ENCODE measurements around the gene ZBTB1.
"Not testable (repeated sequence)": the region's sequence is repeated elsewhere in the genome, so short reads cannot be mapped to it uniquely, and the experiment has no call there.

Gene ZBTB1

GRCh38 chr14:64522591-64523355 lies 18.2 kb downstream of the ZBTB1 start:
- no peak overlapping the region for H3K4me3 ChIP-seq (ENCODE audit: low read depth, low read length)

GRCh38 chr14:64525354-64525753 lies 20.8 kb downstream of the ZBTB1 start:
- no peak overlapping the region for H3K4me3 ChIP-seq (ENCODE audit: low read depth, low read length)

GRCh38 chr14:64531567-64531966 lies 27.0 kb downstream of the ZBTB1 start:
- H3K4me3 ChIP-seq (ENCODE audit: low read depth, low read length) = no peak overlapping the region

GRCh38 chr14:64536488-64537245 lies 32.1 kb downstream of the ZBTB1 start:
- no peak overlapping the region for H3K4me3 ChIP-seq (ENCODE audit: low read depth, low read length)

GRCh38 chr14:64540208-64541202 lies 35.9 kb downstream of the ZBTB1 start, which contains the start of gene HSPA2:
Gene HSPA2, plus strand, starts transcription at chr14:64540741. Its CDS starts 109 bp downstream, at chr14:64540850.
- H3K4me3 ChIP-seq (ENCODE audit: low read depth, low read length) = peak within 1 kb of the TSS; percentile 50

- no peak overlapping the region for H3K4me3 ChIP-seq (ENCODE audit: low read depth, low read length)
These were observed 36.8 kb downstream of the ZBTB1 start for GRCh38 chr14:64541261-64541971.

GRCh38 chr14:64541972-64542835 lies 37.6 kb downstream of the ZBTB1 start:
- H3K4me3 ChIP-seq (ENCODE audit: low read depth, low read length) = peak overlapping the region; percentile 27

GRCh38 chr14:64542836-64543201 lies 38.2 kb downstream of the ZBTB1 start:
- H3K4me3 ChIP-seq (ENCODE audit: low read depth, low read length) = peak overlapping the region; percentile 27

- no peak overlapping the region for H3K4me3 ChIP-seq (ENCODE audit: low read depth, low read length)
These were observed 40.2 kb downstream of the ZBTB1 start for GRCh38 chr14:64544607-64545312.

GRCh38 chr14:64549016-64549415 lies 44.4 kb downstream of the ZBTB1 start:
- H3K4me3 ChIP-seq (ENCODE audit: low read depth, low read length) = no peak overlapping the region

- peak within 1 kb of the TSS; percentile 28 for H3K4me3 ChIP-seq (ENCODE audit: low read depth, low read length)
These were observed 45.4 kb downstream of the ZBTB1 start, which contains the start of gene PPP1R36 for GRCh38 chr14:64549791-64550620. Gene PPP1R36, plus strand, starts transcription at chr14:64549961. Its CDS starts 37 bp downstream, at chr14:64549998.

- H3K4me3 ChIP-seq (ENCODE audit: low read depth, low read length) = no peak overlapping the region
These were observed 46.2 kb downstream of the ZBTB1 start for GRCh38 chr14:64550621-64551333.

- H3K4me3 ChIP-seq (ENCODE audit: low read depth, low read length) = no peak overlapping the region
These were observed 50.0 kb downstream of the ZBTB1 start for GRCh38 chr14:64554556-64554955.

GRCh38 chr14:64556526-64556925 lies 52.0 kb downstream of the ZBTB1 start:
- H3K4me3 ChIP-seq (ENCODE audit: low read depth, low read length) = no peak overlapping the region

GRCh38 chr14:64558216-64558615 lies 53.6 kb downstream of the ZBTB1 start:
- H3K4me3 ChIP-seq (ENCODE audit: low read depth, low read length) = not testable (repeated sequence)

GRCh38 chr14:64561631-64562030 lies 57.1 kb downstream of the ZBTB1 start:
- no peak overlapping the region for H3K4me3 ChIP-seq (ENCODE audit: low read depth, low read length)

- no peak overlapping the region for H3K4me3 ChIP-seq (ENCODE audit: low read depth, low read length)
These were observed 57.9 kb downstream of the ZBTB1 start for GRCh38 chr14:64562436-64562835.
